HG03066 (cell line): ENCODE data around the gene DUS1L.

Experiments
- ATAC-seq: cut with Tn5 transposase; IDR thresholded peaks from one replicate; pipeline ENCODE4 v1.9.1; 2021; ENCODE audit warnings: low read depth; ENCODE audit not compliant: unreplicated experiment

Gene DUS1L

GRCh38 chr17:82058230-82058854, 7.3 kb downstream of the DUS1L start:
- ATAC-seq: no peak

GRCh38 chr17:82056729-82057621, 8.6 kb downstream of the DUS1L start:
- no peak for ATAC-seq

GRCh38 chr17:82055965-82056728, 9.5 kb downstream of the DUS1L start:
- no peak for ATAC-seq

- ATAC-seq: no peak
These were observed 10.3 kb downstream of the DUS1L start for GRCh38 chr17:82055023-82055964.

GRCh38 chr17:82054351-82055022, 11.1 kb downstream of the DUS1L start:
- no peak for ATAC-seq

GRCh38 chr17:82053556-82054263, 11.9 kb downstream of the DUS1L start:
- ATAC-seq: no peak

- no peak for ATAC-seq
These were observed 12.5 kb downstream of the DUS1L start for GRCh38 chr17:82053130-82053529.

GRCh38 chr17:82052638-82053059, 13.0 kb downstream of the DUS1L start:
- no peak for ATAC-seq

GRCh38 chr17:82051776-82052637, 13.6 kb downstream of the DUS1L start, which contains the start of the genes GPS1 and RFNG:
GPS1 (plus strand) TSS chr17:82051898; CDS start chr17:82051932, 34 bp downstream.
RFNG (minus strand) TSS chr17:82051811; CDS start chr17:82051766, 45 bp downstream.
- ATAC-seq: no peak

GRCh38 chr17:82050761-82051641, 14.6 kb downstream of the DUS1L start:
- no peak for ATAC-seq

- no peak for ATAC-seq
These were observed 15.3 kb downstream of the DUS1L start for GRCh38 chr17:82050152-82050760.

GRCh38 chr17:82049521-82049971, 16.1 kb downstream of the DUS1L start:
- no peak for ATAC-seq

- ATAC-seq: no peak
These were observed 16.5 kb downstream of the DUS1L start for GRCh38 chr17:82049106-82049505.

GRCh38 chr17:82048571-82048971, 17.0 kb downstream of the DUS1L start:
- ATAC-seq: no peak

- no peak for ATAC-seq
These were observed 17.6 kb downstream of the DUS1L start for GRCh38 chr17:82047914-82048570.

GRCh38 chr17:82047379-82047778, 18.2 kb downstream of the DUS1L start:
- no peak for ATAC-seq
